Astrocyte of the spinal cord (primary cell): ENCODE results near the gene RSAD1.

Experiments used
- DNase-seq: peaks from one replicate; pipeline ENCODE4 v3.0.0; 2011; ENCODE audit warnings: low read depth, low spot score
- H3K4me3 ChIP-seq: 2 replicates; pipeline ENCODE4 v1.5.1; 2011; ENCODE audit warnings: low read depth, mild to moderate bottlenecking, low read length, moderate library complexity
- CTCF ChIP-seq: IDR thresholded peaks from 2 replicates; pipeline ENCODE4 v1.5.1; 2012; ENCODE audit warnings: low read depth, mild to moderate bottlenecking, low read length, inconsistent platforms
- in situ Hi-C: cut with HindIII; loops from 2 replicates; pipeline ENCODE4 v1.10.0; 2017; ENCODE audit warnings: low sequenced_read_pairs

Gene RSAD1

GRCh38 chr17:50499721-50500120, 21.1 kb downstream of the RSAD1 start:
- no peak overlapping the region for H3K4me3 ChIP-seq
- no peak for TF ChIP-seq CTCF
- DNase-seq: no peak
- in situ Hi-C loops: no loop called here

- no peak for DNase-seq
- no peak overlapping the region for H3K4me3 ChIP-seq
- in situ Hi-C loops: no loop called here
- TF ChIP-seq CTCF: peak; percentile 56
Observed at GRCh38 chr17:50501054-50501453, 22.4 kb downstream of the RSAD1 start.

GRCh38 chr17:50502301-50502990, 23.8 kb downstream of the RSAD1 start:
- no peak for TF ChIP-seq CTCF
- H3K4me3 ChIP-seq: no peak overlapping the region
- in situ Hi-C loops: no loop called here
- no peak for DNase-seq

- H3K4me3 ChIP-seq: no peak overlapping the region
- DNase-seq: no peak
- in situ Hi-C loops: no loop called here
- TF ChIP-seq CTCF: no peak
Observed at GRCh38 chr17:50505591-50506130, 27.0 kb downstream of the RSAD1 start.

- TF ChIP-seq CTCF: no peak
- in situ Hi-C loops: no loop called here
- DNase-seq: no peak
- H3K4me3 ChIP-seq: no peak overlapping the region
Observed at GRCh38 chr17:50506298-50506697, 27.6 kb downstream of the RSAD1 start.

- peak; percentile 73 for DNase-seq
- H3K4me3 ChIP-seq: peak within 1 kb of the TSS; percentile 43
- TF ChIP-seq CTCF: peak; percentile 5
- in situ Hi-C loops: no loop called here
Observed at GRCh38 chr17:50507871-50508572, 29.4 kb downstream of the RSAD1 start, which contains the start of gene MYCBPAP. Gene MYCBPAP, plus strand, starts transcription at chr17:50508439. Its CDS starts 236 bp downstream, at chr17:50508675.
